Activated naive CD8-positive, alpha-beta T cell treated with anti-CD3 and anti-CD28 coated beads for 36 hours (primary cell): ENCODE data around the gene MFAP1. TPM values are rescaled to one million over a fixed set of nuclear protein-coding genes. Genes with fewer than 3 reads are reported as not detected.
A peak's percentile ranks its signal among the peaks of the same experiment; 100 is the strongest.

Experiments
- DNase-seq: peaks from one replicate; pipeline ENCODE4 v3.0.0; 2021
- H3K27ac Mint-ChIP-seq: one replicate; pipeline ENCODE4 v1.8.0; 2022; ENCODE audit warnings: mild to moderate bottlenecking, moderate library complexity, mixed read lengths
- H3K27me3 Mint-ChIP-seq: one replicate; pipeline ENCODE4 v1.8.0; 2022; ENCODE audit warnings: mild to moderate bottlenecking, mixed read lengths
- H3K36me3 Mint-ChIP-seq: one replicate; pipeline ENCODE4 v1.8.0; 2021; ENCODE audit warnings: mild to moderate bottlenecking, mixed read lengths
- H3K4me1 Mint-ChIP-seq: one replicate; pipeline ENCODE4 v1.8.0; 2021; ENCODE audit warnings: mixed read lengths
- H3K4me3 Mint-ChIP-seq: one replicate; pipeline ENCODE4 v1.8.0; 2022; ENCODE audit warnings: mild to moderate bottlenecking, moderate library complexity, mixed read lengths
- H3K9me3 Mint-ChIP-seq: one replicate; pipeline ENCODE4 v1.8.0; 2022; ENCODE audit warnings: mixed read lengths
- total RNA-seq, 2 experiments: library from RNA; stranded (reverse); gene quantifications; one replicate each; pipeline ENCODE4 v1.2.3, GENCODE V29; 2021

Gene MFAP1
- total RNA-seq, 2 experiments from 2014 or later, result 48.3 to 49.6 TPM

DNA sequence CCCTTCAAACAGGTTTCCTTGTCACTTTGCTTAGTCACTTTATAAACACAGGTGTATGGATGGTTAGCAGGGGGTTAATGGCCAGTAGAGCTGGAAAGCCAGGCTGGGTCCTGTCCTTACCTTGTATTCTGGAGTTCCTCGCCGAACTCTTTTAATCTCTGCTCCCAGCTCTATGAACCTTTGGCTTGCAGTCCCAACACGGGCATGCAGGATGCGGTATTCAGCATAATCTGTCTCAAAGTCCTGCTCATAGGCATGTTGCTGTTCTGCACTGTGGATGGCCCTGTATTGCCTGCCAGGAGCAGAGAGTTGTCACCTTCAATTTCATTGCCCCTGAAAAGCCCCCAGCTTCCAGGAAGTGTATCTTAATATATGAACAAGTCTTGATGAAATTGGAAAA is 50.4 kb downstream of the MFAP1 start:
- Mint-ChIP-seq H3K27me3 (no peaks in the 10 kb centered on the region), H3K36me3 (peaks cover 26% of the 10 kb centered on the region), H3K27ac (peak overlapping the region; percentile 7), H3K4me3 (no peak overlapping the region), H3K4me1 (peaks cover 23% of the 10 kb centered on the region), H3K9me3 (no peaks in the 10 kb centered on the region)
- DNase-seq, result no peak

DNA sequence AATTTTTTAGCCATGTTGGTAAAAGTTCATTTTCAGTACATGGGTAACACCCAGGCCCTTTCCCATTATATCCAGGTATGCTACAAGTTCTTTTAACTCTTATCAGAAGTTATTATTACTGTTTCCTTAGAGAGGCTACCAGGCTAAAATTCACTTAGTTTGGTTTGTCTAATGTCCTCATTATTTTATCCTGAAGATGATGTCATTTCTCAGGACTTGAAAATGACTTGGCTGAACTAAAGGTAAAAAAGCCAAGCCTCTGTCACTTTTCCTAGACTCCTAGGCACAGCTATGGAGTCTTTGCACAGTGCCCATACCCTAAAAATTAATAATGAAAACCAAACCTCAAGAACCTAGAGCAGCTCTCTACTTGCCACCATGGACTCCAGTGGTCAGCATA is 51.9 kb downstream of the MFAP1 start:
- Mint-ChIP-seq H3K27ac (no peak overlapping the region), H3K4me3 (no peak overlapping the region), H3K27me3 (no peaks in the 10 kb centered on the region), H3K36me3 (peaks cover 29% of the 10 kb centered on the region), H3K9me3 (no peaks in the 10 kb centered on the region), H3K4me1 (peaks cover 15% of the 10 kb centered on the region)
- DNase-seq, result no peak

GRCh38 chr15:43771816-43772215 is 52.7 kb downstream of the MFAP1 start:
- Mint-ChIP-seq H3K9me3 (no peaks in the 10 kb centered on the region), H3K4me3 (no peak overlapping the region), H3K36me3 (peaks cover 31% of the 10 kb centered on the region), H3K4me1 (peaks cover 9% of the 10 kb centered on the region), H3K27me3 (no peaks in the 10 kb centered on the region), H3K27ac (no peak overlapping the region)
- no peak for DNase-seq

DNA sequence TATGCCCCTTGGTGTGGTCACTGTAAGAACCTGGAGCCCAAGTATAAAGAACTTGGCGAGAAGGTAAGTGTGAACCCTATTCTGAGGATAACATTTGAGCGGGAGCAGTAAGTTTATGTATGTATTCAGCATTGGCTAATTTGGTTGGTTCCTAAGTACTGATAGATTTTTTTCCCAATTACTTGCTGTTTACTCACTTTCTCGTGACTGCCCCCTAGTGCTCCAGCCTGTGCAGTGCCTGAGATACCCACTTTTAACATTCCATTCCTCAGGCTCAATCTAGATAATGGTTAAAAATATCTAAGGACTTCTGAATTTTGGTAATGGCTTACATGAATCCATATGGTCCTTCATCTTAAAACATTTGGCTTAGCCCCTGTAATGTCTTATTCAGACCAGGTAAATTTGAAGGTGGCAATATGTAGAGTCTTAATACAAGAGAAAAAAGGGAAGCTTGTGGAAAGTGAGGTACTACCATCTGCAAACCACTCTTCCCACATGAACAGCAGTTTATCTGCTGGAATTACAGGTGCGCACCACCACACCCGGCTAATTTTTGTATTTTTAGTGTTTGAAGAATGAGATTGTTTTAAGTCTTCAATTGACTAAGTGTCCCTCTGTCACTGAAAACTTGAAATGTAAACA is 54.8 kb downstream of the MFAP1 start:
- Mint-ChIP-seq H3K4me3 (no peak overlapping the region), H3K4me1 (no peaks in the 10 kb centered on the region), H3K27ac (peak overlapping the region; percentile 29), H3K36me3 (peaks cover 43% of the 10 kb centered on the region), H3K9me3 (no peaks in the 10 kb centered on the region), H3K27me3 (no peaks in the 10 kb centered on the region)
- peak; percentile 52 for DNase-seq

DNA sequence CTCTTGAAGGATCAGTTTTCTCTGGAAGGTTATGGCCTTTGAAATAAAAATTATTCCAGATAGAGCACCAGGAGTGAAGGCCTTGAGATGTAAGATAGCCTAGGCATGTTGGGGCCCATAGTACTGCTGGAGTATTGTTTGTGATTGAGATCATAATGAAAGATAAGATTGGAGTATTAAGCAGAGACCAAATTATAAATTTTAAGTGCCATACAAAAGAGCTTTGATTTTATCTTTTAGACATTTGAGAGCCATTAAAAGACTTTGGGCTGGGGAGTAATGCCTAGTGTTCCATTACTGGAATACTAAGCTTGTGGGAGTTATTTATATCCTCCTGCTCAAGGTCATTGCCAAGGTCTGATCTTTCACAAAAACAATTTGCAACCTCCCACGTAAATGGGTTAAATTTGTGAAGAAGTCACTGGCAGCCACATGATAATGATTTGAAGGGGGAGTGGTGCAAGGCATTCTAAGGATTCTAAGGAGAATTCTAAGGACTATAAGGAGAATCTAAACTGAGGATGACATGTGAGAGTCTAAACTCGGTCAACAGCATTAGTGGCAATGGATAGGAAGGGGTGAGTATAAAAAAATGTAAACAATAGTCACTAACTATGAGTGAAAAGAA is 60.6 kb downstream of the MFAP1 start:
- Mint-ChIP-seq H3K36me3 (peaks cover 30% of the 10 kb centered on the region), H3K27ac (peak overlapping the region; percentile 39), H3K27me3 (no peaks in the 10 kb centered on the region), H3K9me3 (no peaks in the 10 kb centered on the region), H3K4me1 (no peaks in the 10 kb centered on the region), H3K4me3 (no peak overlapping the region)
- no peak for DNase-seq

DNA sequence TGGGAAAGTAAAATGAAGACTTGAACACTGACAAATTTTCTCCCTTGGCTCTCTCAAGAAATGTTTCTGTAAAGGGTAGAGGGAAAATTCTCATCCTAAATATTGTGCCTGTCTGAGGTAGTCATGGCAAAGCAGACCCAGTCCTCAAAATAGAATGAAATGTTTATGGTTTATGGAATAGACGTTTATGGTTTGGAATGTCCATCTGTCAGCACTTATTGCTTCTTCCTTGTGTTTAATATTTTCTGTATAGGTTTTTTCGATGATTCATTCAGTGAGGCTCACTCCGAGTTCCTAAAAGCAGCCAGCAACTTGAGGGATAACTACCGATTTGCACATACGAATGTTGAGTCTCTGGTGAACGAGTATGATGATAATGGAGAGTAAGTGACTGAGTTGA is 61.7 kb downstream of the MFAP1 start:
- Mint-ChIP-seq H3K9me3 (no peaks in the 10 kb centered on the region), H3K36me3 (peaks cover 27% of the 10 kb centered on the region), H3K4me3 (no peak overlapping the region), H3K27ac (no peak overlapping the region), H3K27me3 (no peaks in the 10 kb centered on the region), H3K4me1 (no peaks in the 10 kb centered on the region)
- DNase-seq, result no peak

Other genes starting within 250 kb of the MFAP1 start
- 10 to 100 TPM; 32.8 to 33.6 TPM for gene PPIP5K1, start 234.5 kb downstream of the MFAP1 start, total RNA-seq
- gene CKMT1B, start 230.7 kb downstream of the MFAP1 start, total RNA-seq, result under 1 TPM; 0.29 to 0.92 TPM
- under 1 TPM; 0.54 to 0.62 TPM for gene STRC, start 205.9 kb downstream of the MFAP1 start, total RNA-seq
- gene CATSPER2, start 175.8 kb downstream of the MFAP1 start, total RNA-seq, result 1 to 10 TPM in 1 of 2 experiments, under 1 TPM in 1; 0.91 to 1.7 TPM
- gene CKMT1A, start 130.8 kb downstream of the MFAP1 start, total RNA-seq, result under 1 TPM in 1 of 2 experiments, not detected in 1; 0.14 TPM
- gene PDIA3, start 78.3 kb downstream of the MFAP1 start, total RNA-seq, result 100 to 1,000 TPM; 335 to 338 TPM
- gene ELL3, start 47.7 kb downstream of the MFAP1 start, total RNA-seq, result 1 to 10 TPM; 1.4 to 2.4 TPM
- 100 to 1,000 TPM; 695 to 709 TPM for gene SERF2, start 32.4 kb downstream of the MFAP1 start, total RNA-seq
- under 1 TPM; 0.08 to 0.14 TPM for gene SERINC4, start 24.5 kb downstream of the MFAP1 start, total RNA-seq
- 10 to 100 TPM; 20.9 to 24.0 TPM for gene HYPK, start 24.1 kb downstream of the MFAP1 start, total RNA-seq
- 10 to 100 TPM; 75.1 to 81.1 TPM for gene WDR76, start 2.3 kb upstream of the MFAP1 start, total RNA-seq